ENCODE data around the gene MYO6.

The MYO6 gene

GRCh38 chr6:75794351-75794846 lies 45.4 kb downstream of the MYO6 start:
- no peaks in the 10 kb centered on the region for H3K27me3 ChIP-seq (ENCODE audit: insufficient read depth, low read length)
- no peak overlapping the region for H3K9ac ChIP-seq (ENCODE audit: low read length)
- no peaks in the 10 kb centered on the region for H3K9me2 ChIP-seq (ENCODE audit: low read depth, low read length)
- no peaks in the 10 kb centered on the region for H3K36me3 ChIP-seq (ENCODE audit: insufficient read depth, low read length)
- no peaks in the 10 kb centered on the region for H3K9me3 ChIP-seq (ENCODE audit: low read length)
- no peaks in the 10 kb centered on the region for H4K20me1 ChIP-seq (ENCODE audit: insufficient read depth, low read length)
- H3K4me2 ChIP-seq (ENCODE audit: low read length), result no peak overlapping the region
- no peak overlapping the region for H2AFZ ChIP-seq (ENCODE audit: low read length)
- H3K27ac ChIP-seq (ENCODE audit: low read depth, low read length, poor library complexity, severe bottlenecking), result no peak overlapping the region
- H3F3A ChIP-seq (ENCODE audit: insufficient read depth, low read length), result no peaks in the 10 kb centered on the region
- no peaks in the 10 kb centered on the region for H3K79me2 ChIP-seq (ENCODE audit: insufficient read depth, low read length)
- no peaks in the 10 kb centered on the region for H3K4me1 ChIP-seq (ENCODE audit: insufficient read depth, low read length, severe bottlenecking)
- TF ChIP-seq CTCF (IDR thresholded peaks at IDR 0.05; ENCODE audit: low read length) (no peak), EZH2 (IDR thresholded peaks at IDR 0.05; ENCODE audit: borderline replicate concordance, low read length) (no peak)
- no peak overlapping the region for H3K4me3 ChIP-seq (ENCODE audit: low read depth, low read length, poor library complexity, severe bottlenecking)

- no peak overlapping the region for H3K27ac ChIP-seq (ENCODE audit: low read depth, low read length, poor library complexity, severe bottlenecking)
- no peak overlapping the region for H3K4me2 ChIP-seq (ENCODE audit: low read length)
- H3K4me3 ChIP-seq (ENCODE audit: low read depth, low read length, poor library complexity, severe bottlenecking), result no peak overlapping the region
- no peaks in the 10 kb centered on the region for H3K27me3 ChIP-seq (ENCODE audit: insufficient read depth, low read length)
- H3K9ac ChIP-seq (ENCODE audit: low read length), result no peak overlapping the region
- no peaks in the 10 kb centered on the region for H3K36me3 ChIP-seq (ENCODE audit: insufficient read depth, low read length)
- TF ChIP-seq CTCF (IDR thresholded peaks at IDR 0.05; ENCODE audit: low read length), result no peak
- no peak for TF ChIP-seq EZH2 (IDR thresholded peaks at IDR 0.05; ENCODE audit: borderline replicate concordance, low read length)
- no peak overlapping the region for H2AFZ ChIP-seq (ENCODE audit: low read length)
- no peaks in the 10 kb centered on the region for H3F3A ChIP-seq (ENCODE audit: insufficient read depth, low read length)
- H3K4me1 ChIP-seq (ENCODE audit: insufficient read depth, low read length, severe bottlenecking), result no peaks in the 10 kb centered on the region
- no peaks in the 10 kb centered on the region for H3K9me2 ChIP-seq (ENCODE audit: low read depth, low read length)
- no peaks in the 10 kb centered on the region for H3K79me2 ChIP-seq (ENCODE audit: insufficient read depth, low read length)
- H3K9me3 ChIP-seq (ENCODE audit: low read length), result no peaks in the 10 kb centered on the region
- no peaks in the 10 kb centered on the region for H4K20me1 ChIP-seq (ENCODE audit: insufficient read depth, low read length)
Observed at GRCh38 chr6:75794954-75795739, 46.1 kb downstream of the MYO6 start.

- no peak overlapping the region for H3K4me2 ChIP-seq (ENCODE audit: low read length)
- H3K9ac ChIP-seq (ENCODE audit: low read length), result no peak overlapping the region
- H4K20me1 ChIP-seq (ENCODE audit: insufficient read depth, low read length), result no peaks in the 10 kb centered on the region
- no peaks in the 10 kb centered on the region for H3K79me2 ChIP-seq (ENCODE audit: insufficient read depth, low read length)
- no peak overlapping the region for H2AFZ ChIP-seq (ENCODE audit: low read length)
- no peak overlapping the region for H3K27ac ChIP-seq (ENCODE audit: low read depth, low read length, poor library complexity, severe bottlenecking)
- H3K4me1 ChIP-seq (ENCODE audit: insufficient read depth, low read length, severe bottlenecking), result no peaks in the 10 kb centered on the region
- no peaks in the 10 kb centered on the region for H3K27me3 ChIP-seq (ENCODE audit: insufficient read depth, low read length)
- no peaks in the 10 kb centered on the region for H3F3A ChIP-seq (ENCODE audit: insufficient read depth, low read length)
- H3K9me2 ChIP-seq (ENCODE audit: low read depth, low read length), result no peaks in the 10 kb centered on the region
- H3K9me3 ChIP-seq (ENCODE audit: low read length), result no peaks in the 10 kb centered on the region
- TF ChIP-seq EZH2 (IDR thresholded peaks at IDR 0.05; ENCODE audit: borderline replicate concordance, low read length) (no peak), CTCF (IDR thresholded peaks at IDR 0.05; ENCODE audit: low read length) (no peak)
- H3K4me3 ChIP-seq (ENCODE audit: low read depth, low read length, poor library complexity, severe bottlenecking), result no peak overlapping the region
- H3K36me3 ChIP-seq (ENCODE audit: insufficient read depth, low read length), result no peaks in the 10 kb centered on the region
Observed at GRCh38 chr6:75796723-75797122, 47.7 kb downstream of the MYO6 start.

All from OCI-LY1 (cell line).